HCT116 (cell line): ENCODE results near the gene MANBA.

Experiments used
- ATF3 ChIP-seq: IDR thresholded peaks from 2 replicates; pipeline ENCODE4 v1.6.1; 2012
- CEBPB ChIP-seq: IDR thresholded peaks from 2 replicates; pipeline ENCODE4 v1.6.1; 2012; ENCODE audit warnings: low read depth
- CTCF ChIP-seq, 3 experiments: fragments of 200-600 bp in 1 of 3; sonication (generic) in 1 of 3; IDR thresholded peaks in 2 of 3; conservative IDR thresholded peaks in 1 of 3; 2 replicates each; pipeline ENCODE4 v1.5.1; 2012 to 2017; ENCODE audit warnings: low read depth in 2 of 3, low read length in 2 of 3, antibody characterized with exemption in 1 of 3, borderline replicate concordance in 1 of 3, control low read depth in 1 of 3, mild to moderate bottlenecking in 1 of 3, mixed read lengths in 1 of 3, mixed run types in 1 of 3, moderate library complexity in 1 of 3; ENCODE audit not compliant: insufficient read depth in 1 of 3
- EGR1 ChIP-seq: IDR thresholded peaks from 2 replicates; pipeline ENCODE4 v1.6.1; 2012; ENCODE audit warnings: low read depth
- EZH2phosphoT487 ChIP-seq: fragments of 200-600 bp; IDR thresholded peaks from 2 replicates; pipeline ENCODE4 v1.6.1; 2018; ENCODE audit warnings: antibody characterized with exemption, borderline replicate concordance
- MAX ChIP-seq: IDR thresholded peaks from 2 replicates; pipeline ENCODE4 v1.6.1; 2012
- POLR2A ChIP-seq: IDR thresholded peaks from 2 replicates; pipeline ENCODE4 v1.7.0; 2011; ENCODE audit warnings: borderline replicate concordance; ENCODE audit not compliant: insufficient read depth, insufficient read length; ENCODE audit errors: extremely low read depth
- POLR2AphosphoS5 ChIP-seq: IDR thresholded peaks from 2 replicates; pipeline ENCODE4 v1.6.1; 2011; ENCODE audit warnings: mild to moderate bottlenecking, low read depth, low read length, moderate library complexity
- REST ChIP-seq: IDR thresholded peaks from 2 replicates; pipeline ENCODE4 v1.6.1; 2012; ENCODE audit warnings: low read depth
- SIN3A ChIP-seq: IDR thresholded peaks from 2 replicates; pipeline ENCODE4 v1.6.1; 2012; ENCODE audit warnings: low read depth
- SP1 ChIP-seq: IDR thresholded peaks from 2 replicates; pipeline ENCODE4 v1.6.1; 2012; ENCODE audit warnings: low read depth
- YY1 ChIP-seq: IDR thresholded peaks from 2 replicates; pipeline ENCODE4 v1.6.1; 2011; ENCODE audit warnings: low read length, low read depth, moderate library complexity, mild to moderate bottlenecking; ENCODE audit not compliant: insufficient replicate concordance; ENCODE audit errors: extremely low read depth
- ZBTB33 ChIP-seq: IDR thresholded peaks from 2 replicates; pipeline ENCODE4 v1.6.1; 2011; ENCODE audit warnings: mild to moderate bottlenecking, low read length, moderate library complexity; ENCODE audit not compliant: insufficient replicate concordance; ENCODE audit errors: extremely low read depth
- ZFX ChIP-seq: fragments of 450-650 bp; IDR thresholded peaks from 2 replicates; pipeline ENCODE4 v1.6.1; 2017

- no peak for TF ChIP-seq CTCF (IDR thresholded peaks at IDR 0.05 in 2 of 3, conservative IDR thresholded peaks at IDR 0.05 in 1 of 3; ENCODE audit: borderline replicate concordance in 1 of 3, insufficient read depth in 1 of 3, low read depth in 2 of 3, low read length in 2 of 3)
- TF ChIP-seq POLR2A = no peak
- TF ChIP-seq EZH2phosphoT487 = no peak
- no peak for TF ChIP-seq CEBPB
- no peak for TF ChIP-seq SIN3A
- TF ChIP-seq ZFX = no peak
- no peak for TF ChIP-seq MAX
- no peak for TF ChIP-seq ZBTB33
- no peak for TF ChIP-seq EGR1
- no peak for TF ChIP-seq YY1
- TF ChIP-seq POLR2AphosphoS5 = no peak
- no peak for TF ChIP-seq REST
- TF ChIP-seq ATF3 = no peak
- no peak for TF ChIP-seq SP1
These were observed 47.7 kb downstream of the MANBA start for GRCh38 chr4:102713096-102713495.
